GM13977 (cell line): ENCODE measurements around the gene HSF5.

Source experiments
- DNase-seq: peaks from one replicate; pipeline ENCODE4 v3.0.0; 2012; ENCODE audit warnings: low spot score
- CTCF ChIP-seq: IDR thresholded peaks from 2 replicates; pipeline ENCODE4 v1.5.1; 2012; ENCODE audit warnings: mild to moderate bottlenecking, control low read depth; ENCODE audit not compliant: insufficient read depth; ENCODE audit errors: extremely low read depth, missing control alignments
- in situ Hi-C: fragments of 300-500 bp; cut with MboI; formaldehyde crosslinking; loops from one replicate; pipeline ENCODE4 v1.12.0; 2022; ENCODE audit warnings: low sequenced_read_pairs, low pct_unique_long_range_greater_than_20kb, mixed read lengths, inconsistent platforms; ENCODE audit not compliant: unreplicated experiment

Gene HSF5

GRCh38 chr17:58412064-58412703, 76.0 kb downstream of the HSF5 start:
- in situ Hi-C loops = no loop called here
- no peak for DNase-seq
- TF ChIP-seq CTCF = no peak

GRCh38 chr17:58411408-58411894, 76.8 kb downstream of the HSF5 start:
- in situ Hi-C loops = no loop called here

GRCh38 chr17:58410714-58411407, 77.3 kb downstream of the HSF5 start:
- DNase-seq = no peak
- in situ Hi-C loops = no loop called here
- TF ChIP-seq CTCF = no peak

More at GRCh38 chr17:58411408-58411894, 76.8 kb downstream of the HSF5 start:
- TF ChIP-seq CTCF = no peak
- no peak for DNase-seq

- DNase-seq = no peak
- in situ Hi-C loops = no loop called here
- TF ChIP-seq CTCF = no peak
Observed at GRCh38 chr17:58409432-58409831, 78.8 kb downstream of the HSF5 start.

GRCh38 chr17:58403311-58403710, 84.9 kb downstream of the HSF5 start:
- no peak for TF ChIP-seq CTCF
- no peak for DNase-seq
- in situ Hi-C loops = no loop called here

GRCh38 chr17:58402679-58403078, 85.5 kb downstream of the HSF5 start:
- no peak for TF ChIP-seq CTCF
- in situ Hi-C loops = no loop called here
- no peak for DNase-seq
